Fibroblast of lung (primary cell): Measurements from ENCODE around the gene IDNK.

Experiments used
- EZH2 ChIP-seq: IDR thresholded peaks from 2 replicates; pipeline ENCODE4 v1.5.1; 2012; ENCODE audit warnings: low read length, control low read depth, mild to moderate bottlenecking; ENCODE audit errors: missing control alignments
- TF ChIP-seq, protein P1 (sequence below), 2 donors: IDR thresholded peaks in 1 of 2; conservative IDR thresholded peaks in 1 of 2; 1 replicate in 1 of 2; 2 replicates in 1 of 2; pipeline ENCODE4 v1.5.1; 2011 to 2012; ENCODE audit warnings: low read length in 2 of 2, control low read depth in 1 of 2, inconsistent platforms in 1 of 2, low read depth in 1 of 2, mild to moderate bottlenecking in 1 of 2

DNA sequence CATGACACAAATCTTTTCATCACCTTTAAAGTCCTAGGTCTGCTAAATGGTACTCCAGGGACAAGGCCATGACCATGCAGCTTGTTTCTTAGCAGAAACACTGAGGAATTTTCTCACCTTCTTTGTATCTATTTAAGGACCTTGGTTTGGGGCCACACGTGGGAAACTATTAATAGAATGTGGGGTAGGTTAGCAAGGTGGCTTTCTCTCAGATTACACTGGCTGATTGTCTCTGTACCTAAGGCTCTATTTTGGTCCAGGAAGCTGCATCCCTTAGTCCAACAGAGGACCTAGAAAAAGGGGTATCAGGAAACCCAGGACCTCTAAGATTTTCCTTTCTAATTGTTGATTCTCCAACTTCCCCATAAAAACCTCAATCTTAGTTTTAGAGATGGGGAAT, 48.5 kb upstream of the IDNK start:
- TF ChIP-seq, protein P1, sequence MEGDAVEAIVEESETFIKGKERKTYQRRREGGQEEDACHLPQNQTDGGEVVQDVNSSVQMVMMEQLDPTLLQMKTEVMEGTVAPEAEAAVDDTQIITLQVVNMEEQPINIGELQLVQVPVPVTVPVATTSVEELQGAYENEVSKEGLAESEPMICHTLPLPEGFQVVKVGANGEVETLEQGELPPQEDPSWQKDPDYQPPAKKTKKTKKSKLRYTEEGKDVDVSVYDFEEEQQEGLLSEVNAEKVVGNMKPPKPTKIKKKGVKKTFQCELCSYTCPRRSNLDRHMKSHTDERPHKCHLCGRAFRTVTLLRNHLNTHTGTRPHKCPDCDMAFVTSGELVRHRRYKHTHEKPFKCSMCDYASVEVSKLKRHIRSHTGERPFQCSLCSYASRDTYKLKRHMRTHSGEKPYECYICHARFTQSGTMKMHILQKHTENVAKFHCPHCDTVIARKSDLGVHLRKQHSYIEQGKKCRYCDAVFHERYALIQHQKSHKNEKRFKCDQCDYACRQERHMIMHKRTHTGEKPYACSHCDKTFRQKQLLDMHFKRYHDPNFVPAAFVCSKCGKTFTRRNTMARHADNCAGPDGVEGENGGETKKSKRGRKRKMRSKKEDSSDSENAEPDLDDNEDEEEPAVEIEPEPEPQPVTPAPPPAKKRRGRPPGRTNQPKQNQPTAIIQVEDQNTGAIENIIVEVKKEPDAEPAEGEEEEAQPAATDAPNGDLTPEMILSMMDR (conservative IDR thresholded peaks at IDR 0.05 in 1 of 2, IDR thresholded peaks at IDR 0.05 in 1 of 2; ENCODE audit: low read depth in 1 of 2, low read length in 2 of 2): no peak
- no peak for TF ChIP-seq EZH2
